Measurements from ENCODE around the gene ZC2HC1B.
A peak's percentile ranks its signal among the peaks of the same experiment; 100 is the strongest.
"Not testable (repeated sequence)": the region's sequence is repeated elsewhere in the genome, so short reads cannot be mapped to it uniquely, and the experiment has no call there.

The ZC2HC1B gene

GRCh38 chr6:143894655-143895054, 30.4 kb downstream of the ZC2HC1B start:
- H3K9me3 ChIP-seq (ENCODE audit: control insufficient read depth in 1 of 2, low read length in 2 of 2) = no peaks in the 10 kb centered on the region
- no peaks in the 10 kb centered on the region for H3K36me3 ChIP-seq (ENCODE audit: control insufficient read depth in 1 of 2, insufficient read depth in 2 of 2, low read length in 2 of 2)
- no peaks in the 10 kb centered on the region for H3K4me1 ChIP-seq (ENCODE audit: control insufficient read depth in 1 of 2, insufficient read depth in 2 of 2, low read length in 2 of 2)
- H3K27me3 ChIP-seq (ENCODE audit: low read depth, low read length) = no peaks in the 10 kb centered on the region
- H3K4me3 ChIP-seq (ENCODE audit: low read depth in 1 of 2, low read length in 2 of 2) = no peak overlapping the region
- H3K27ac ChIP-seq (ENCODE audit: low read length) = no peak overlapping the region

GRCh38 chr6:143896126-143896860, 32.0 kb downstream of the ZC2HC1B start:
- Histone ChIP-seq H3K4me3 (ENCODE audit: low read depth in 1 of 2, low read length in 2 of 2) (no peak overlapping the region), H3K9me3 (ENCODE audit: control insufficient read depth in 1 of 2, low read length in 2 of 2) (no peaks in the 10 kb centered on the region), H3K4me1 (ENCODE audit: control insufficient read depth in 1 of 2, insufficient read depth in 2 of 2, low read length in 2 of 2) (no peaks in the 10 kb centered on the region), H3K27ac (ENCODE audit: low read length) (no peak overlapping the region), H3K27me3 (ENCODE audit: low read depth, low read length) (no peaks in the 10 kb centered on the region), H3K36me3 (ENCODE audit: control insufficient read depth in 1 of 2, insufficient read depth in 2 of 2, low read length in 2 of 2) (no peaks in the 10 kb centered on the region)

GRCh38 chr6:143900358-143900757, 36.1 kb downstream of the ZC2HC1B start:
- H3K4me3 ChIP-seq (ENCODE audit: low read depth in 1 of 2, low read length in 2 of 2) = no peak overlapping the region
- H3K27me3 ChIP-seq (ENCODE audit: low read depth, low read length) = no peaks in the 10 kb centered on the region
- H3K9me3 ChIP-seq (ENCODE audit: control insufficient read depth in 1 of 2, low read length in 2 of 2) = no peaks in the 10 kb centered on the region
- no peak overlapping the region for H3K27ac ChIP-seq (ENCODE audit: low read length)
- H3K36me3 ChIP-seq (ENCODE audit: control insufficient read depth in 1 of 2, insufficient read depth in 2 of 2, low read length in 2 of 2) = no peaks in the 10 kb centered on the region
- H3K4me1 ChIP-seq (ENCODE audit: control insufficient read depth in 1 of 2, insufficient read depth in 2 of 2, low read length in 2 of 2) = peaks cover 9 to 15% of the 10 kb centered on the region in 2 donors

GRCh38 chr6:143901885-143902750, 37.8 kb downstream of the ZC2HC1B start:
- H3K27ac ChIP-seq (ENCODE audit: low read length) = peak overlapping the region; percentile 54
- no peaks in the 10 kb centered on the region for H3K27me3 ChIP-seq (ENCODE audit: low read depth, low read length)
- H3K36me3 ChIP-seq (ENCODE audit: control insufficient read depth in 1 of 2, insufficient read depth in 2 of 2, low read length in 2 of 2) = no peaks in the 10 kb centered on the region
- no peaks in the 10 kb centered on the region for H3K9me3 ChIP-seq (ENCODE audit: control insufficient read depth in 1 of 2, low read length in 2 of 2)
- peaks cover 9 to 15% of the 10 kb centered on the region in 2 donors for H3K4me1 ChIP-seq (ENCODE audit: control insufficient read depth in 1 of 2, insufficient read depth in 2 of 2, low read length in 2 of 2)
- peak overlapping the region in 1 of 2 donors; percentile 24 for H3K4me3 ChIP-seq (ENCODE audit: low read depth in 1 of 2, low read length in 2 of 2)

- Histone ChIP-seq H3K36me3 (ENCODE audit: control insufficient read depth in 1 of 2, insufficient read depth in 2 of 2, low read length in 2 of 2) (no peaks in the 10 kb centered on the region), H3K9me3 (ENCODE audit: control insufficient read depth in 1 of 2, low read length in 2 of 2) (no peaks in the 10 kb centered on the region), H3K4me3 (ENCODE audit: low read depth in 1 of 2, low read length in 2 of 2) (no peak overlapping the region), H3K4me1 (ENCODE audit: control insufficient read depth in 1 of 2, insufficient read depth in 2 of 2, low read length in 2 of 2) (peaks cover 9 to 15% of the 10 kb centered on the region in 2 donors), H3K27ac (ENCODE audit: low read length) (no peak overlapping the region), H3K27me3 (ENCODE audit: low read depth, low read length) (no peaks in the 10 kb centered on the region)
Observed at GRCh38 chr6:143902827-143903226, 38.6 kb downstream of the ZC2HC1B start.

GRCh38 chr6:143911028-143911427, 46.8 kb downstream of the ZC2HC1B start:
- Histone ChIP-seq H3K4me3 (ENCODE audit: low read depth in 1 of 2, low read length in 2 of 2) (no peak overlapping the region), H3K4me1 (ENCODE audit: control insufficient read depth in 1 of 2, insufficient read depth in 2 of 2, low read length in 2 of 2) (no peaks in the 10 kb centered on the region), H3K27me3 (ENCODE audit: low read depth, low read length) (no peaks in the 10 kb centered on the region), H3K27ac (ENCODE audit: low read length) (no peak overlapping the region), H3K36me3 (ENCODE audit: control insufficient read depth in 1 of 2, insufficient read depth in 2 of 2, low read length in 2 of 2) (no peaks in the 10 kb centered on the region), H3K9me3 (ENCODE audit: control insufficient read depth in 1 of 2, low read length in 2 of 2) (peaks cover 0 to 14% of the 10 kb centered on the region in 2 donors)

- Histone ChIP-seq H3K36me3 (ENCODE audit: control insufficient read depth in 1 of 2, insufficient read depth in 2 of 2, low read length in 2 of 2) (peaks cover 0 to under 1% of the 10 kb centered on the region in 2 donors), H3K9me3 (ENCODE audit: control insufficient read depth in 1 of 2, low read length in 2 of 2) (peaks cover 0 to 14% of the 10 kb centered on the region in 2 donors), H3K27me3 (ENCODE audit: low read depth, low read length) (no peaks in the 10 kb centered on the region), H3K27ac (ENCODE audit: low read length) (no peak overlapping the region), H3K4me1 (ENCODE audit: control insufficient read depth in 1 of 2, insufficient read depth in 2 of 2, low read length in 2 of 2) (no peaks in the 10 kb centered on the region), H3K4me3 (ENCODE audit: low read depth in 1 of 2, low read length in 2 of 2) (no peak overlapping the region)
Observed at GRCh38 chr6:143912671-143913070, 48.4 kb downstream of the ZC2HC1B start.

- H3K4me1 ChIP-seq (ENCODE audit: control insufficient read depth in 1 of 2, insufficient read depth in 2 of 2, low read length in 2 of 2); H3K36me3 ChIP-seq (ENCODE audit: control insufficient read depth in 1 of 2, insufficient read depth in 2 of 2, low read length in 2 of 2); H3K27me3 ChIP-seq (ENCODE audit: low read depth, low read length); H3K4me3 ChIP-seq (ENCODE audit: low read depth in 1 of 2, low read length in 2 of 2); H3K27ac ChIP-seq (ENCODE audit: low read length): not testable (repeated sequence)
- peaks cover 6 to 12% of the 10 kb centered on the region in 2 donors for H3K9me3 ChIP-seq (ENCODE audit: control insufficient read depth in 1 of 2, low read length in 2 of 2)
Observed at GRCh38 chr6:143917026-143917425, 52.8 kb downstream of the ZC2HC1B start.

GRCh38 chr6:143928853-143929252, 64.6 kb downstream of the ZC2HC1B start:
- H3K4me1 ChIP-seq (ENCODE audit: control insufficient read depth in 1 of 2, insufficient read depth in 2 of 2, low read length in 2 of 2) = no peaks in the 10 kb centered on the region
- no peak overlapping the region for H3K4me3 ChIP-seq (ENCODE audit: low read depth in 1 of 2, low read length in 2 of 2)
- no peaks in the 10 kb centered on the region for H3K36me3 ChIP-seq (ENCODE audit: control insufficient read depth in 1 of 2, insufficient read depth in 2 of 2, low read length in 2 of 2)
- no peaks in the 10 kb centered on the region for H3K27me3 ChIP-seq (ENCODE audit: low read depth, low read length)
- peaks cover 0 to 5% of the 10 kb centered on the region in 2 donors for H3K9me3 ChIP-seq (ENCODE audit: control insufficient read depth in 1 of 2, low read length in 2 of 2)
- no peak overlapping the region for H3K27ac ChIP-seq (ENCODE audit: low read length)

GRCh38 chr6:143929975-143930374, 65.7 kb downstream of the ZC2HC1B start:
- H3K27ac ChIP-seq (ENCODE audit: low read length) = no peak overlapping the region

GRCh38 chr6:143934331-143934730, 70.1 kb downstream of the ZC2HC1B start:
- H3K4me3 ChIP-seq (ENCODE audit: low read depth in 1 of 2, low read length in 2 of 2) = no peak overlapping the region
- no peaks in the 10 kb centered on the region for H3K4me1 ChIP-seq (ENCODE audit: control insufficient read depth in 1 of 2, insufficient read depth in 2 of 2, low read length in 2 of 2)
- H3K9me3 ChIP-seq (ENCODE audit: control insufficient read depth in 1 of 2, low read length in 2 of 2) = peaks cover 0 to 5% of the 10 kb centered on the region in 2 donors
- H3K27ac ChIP-seq (ENCODE audit: low read length) = no peak overlapping the region
- peaks cover 0 to 5% of the 10 kb centered on the region in 2 donors for H3K36me3 ChIP-seq (ENCODE audit: control insufficient read depth in 1 of 2, insufficient read depth in 2 of 2, low read length in 2 of 2)
- H3K27me3 ChIP-seq (ENCODE audit: low read depth, low read length) = no peaks in the 10 kb centered on the region

More at GRCh38 chr6:143929975-143930374, 65.7 kb downstream of the ZC2HC1B start:
- Histone ChIP-seq H3K4me1 (ENCODE audit: control insufficient read depth in 1 of 2, insufficient read depth in 2 of 2, low read length in 2 of 2) (no peaks in the 10 kb centered on the region), H3K27me3 (ENCODE audit: low read depth, low read length) (no peaks in the 10 kb centered on the region), H3K36me3 (ENCODE audit: control insufficient read depth in 1 of 2, insufficient read depth in 2 of 2, low read length in 2 of 2) (peaks cover 0 to 5% of the 10 kb centered on the region in 2 donors), H3K4me3 (ENCODE audit: low read depth in 1 of 2, low read length in 2 of 2) (no peak overlapping the region), H3K9me3 (ENCODE audit: control insufficient read depth in 1 of 2, low read length in 2 of 2) (peaks cover 0 to 5% of the 10 kb centered on the region in 2 donors)
